GM23248 (cell line): ENCODE measurements around the gene GOPC. TPM values are rescaled to one million over a fixed set of nuclear protein-coding genes. Genes with fewer than 3 reads are reported as not detected.

Experiments
- DNase-seq: peaks from one replicate; pipeline ENCODE4 v3.0.0-alpha.2; 2015
- H2AFZ ChIP-seq: fragments of 200-600 bp; sonication (generic); 2 replicates; pipeline ENCODE4 v1.6.1; 2016; ENCODE audit warnings: antibody characterized with exemption
- H3F3A ChIP-seq: fragments of 200-600 bp; sonication (generic); 2 replicates; pipeline ENCODE4 v1.6.1; 2016; ENCODE audit warnings: mild to moderate bottlenecking, antibody characterized with exemption, mixed run types; ENCODE audit not compliant: insufficient read depth
- H3K27ac ChIP-seq: fragments of 200-600 bp; sonication (generic); 2 replicates; pipeline ENCODE4 v1.5.1; 2016; ENCODE audit warnings: mild to moderate bottlenecking
- H3K27me3 ChIP-seq: fragments of 200-600 bp; sonication (generic); replicated peaks from 2 replicates; pipeline ENCODE4 v1.6.1; 2016; ENCODE audit warnings: mild to moderate bottlenecking; ENCODE audit not compliant: insufficient read depth
- H3K36me3 ChIP-seq: fragments of 200-600 bp; sonication (generic); 2 replicates; pipeline ENCODE4 v1.6.1; 2016; ENCODE audit warnings: low read depth, mild to moderate bottlenecking
- H3K4me1 ChIP-seq: fragments of 200-600 bp; sonication (generic); 2 replicates; pipeline ENCODE4 v1.6.1; 2016; ENCODE audit warnings: mild to moderate bottlenecking; ENCODE audit not compliant: insufficient read depth
- H3K4me2 ChIP-seq: fragments of 200-600 bp; sonication (generic); one replicate; pipeline ENCODE4 v1.6.1; 2016; ENCODE audit warnings: mild to moderate bottlenecking; ENCODE audit not compliant: unreplicated experiment
- H3K4me3 ChIP-seq: fragments of 200-600 bp; sonication (generic); 2 replicates; pipeline ENCODE4 v1.5.1; 2016; ENCODE audit warnings: mild to moderate bottlenecking
- H3K79me2 ChIP-seq: fragments of 200-600 bp; sonication (generic); 2 replicates; pipeline ENCODE4 v1.6.1; 2016; ENCODE audit warnings: mild to moderate bottlenecking; ENCODE audit not compliant: insufficient read depth
- H3K9ac ChIP-seq: fragments of 200-600 bp; sonication (generic); 2 replicates; pipeline ENCODE4 v1.6.1; 2016; ENCODE audit warnings: mild to moderate bottlenecking
- H3K9me2 ChIP-seq: fragments of 200-600 bp; sonication (generic); 2 replicates; pipeline ENCODE4 v1.6.1; 2016; ENCODE audit warnings: mixed run types, mild to moderate bottlenecking, moderate library complexity; ENCODE audit not compliant: insufficient read depth
- H3K9me3 ChIP-seq: fragments of 200-600 bp; sonication (generic); one replicate; pipeline ENCODE4 v1.6.1; 2017; ENCODE audit warnings: low read depth
- H4K20me1 ChIP-seq: fragments of 200-600 bp; sonication (generic); 2 replicates; pipeline ENCODE4 v1.6.0; 2016; ENCODE audit not compliant: insufficient read depth
- EZH2 ChIP-seq: fragments of 200-600 bp; sonication (generic); IDR thresholded peaks from 2 replicates; pipeline ENCODE4 v1.6.1; 2018; ENCODE audit warnings: antibody characterized with exemption, mild to moderate bottlenecking; ENCODE audit not compliant: insufficient read depth, poor library complexity, severe bottlenecking
- EZH2phosphoT487 ChIP-seq: fragments of 200-600 bp; sonication (generic); IDR thresholded peaks from 2 replicates; pipeline ENCODE4 v1.6.1; 2018; ENCODE audit warnings: antibody characterized with exemption, moderate library complexity, mild to moderate bottlenecking, low read depth; ENCODE audit not compliant: insufficient read depth
- WGBS, 2 experiments: methylation state at CpG; one replicate each; pipeline ENCODE4 v1.1.6; 2015 to 2017; ENCODE audit warnings: low lambda C conversion rate in 2 of 2, low coverage in 1 of 2; ENCODE audit errors: missing lambda C conversion rate in 2 of 2; 5-methylcytosine and 5-hydroxymethylcytosine counted together
- in situ Hi-C: fragments of 300-500 bp; cut with MboI; formaldehyde crosslinking; loops from 2 replicates; pipeline ENCODE4 v1.15.0; 2020
- polyA plus RNA-seq: library from polyadenylated mRNA; unstranded; fragments of >200 nt; fragmentation: Nextera tagmentation; extraction: Ambion mirVana; gene quantifications from 2 replicates; pipeline ENCODE4 v1.2.1, GENCODE V29; 2016
- total RNA-seq: library from RNA; depleted of rRNA; stranded (reverse); fragments of >200 nt; shearing (Covaris generic); gene quantifications from 2 replicates; pipeline ENCODE4 v1.2.3, GENCODE V29; 2014

Gene GOPC
- total and polyA plus RNA-seq, 2 experiments from 2014 or later: 44.8 to 71.8 TPM

GRCh38 chr6:117592983-117593759 lies 9.1 kb downstream of the GOPC start:
- WGBS, 2 experiments: 87 to 89% methylated on average over 3 of the region's 3 CpGs
- peaks cover 100% of the 10 kb centered on the region for H3K79me2 ChIP-seq
- no peak overlapping the region for H3K4me3 ChIP-seq
- H3K9ac ChIP-seq: no peak overlapping the region
- no peak overlapping the region for H3K27ac ChIP-seq
- peaks cover 3% of the 10 kb centered on the region for H3K9me3 ChIP-seq
- peaks cover 32% of the 10 kb centered on the region for H3F3A ChIP-seq
- 0 out of 2 replicates have a peak, but pooled peaks cover 3% of the 10 kb centered on the region for H3K4me1 ChIP-seq
- peak overlapping the region; percentile 7 for H3K4me2 ChIP-seq
- DNase-seq: no peak
- peaks cover 13% of the 10 kb centered on the region for H4K20me1 ChIP-seq
- peaks cover 34% of the 10 kb centered on the region for H3K36me3 ChIP-seq
- H3K27me3 ChIP-seq: no peaks in the 10 kb centered on the region
- in situ Hi-C loops: no loop called here
- no peak for TF ChIP-seq EZH2phosphoT487
- TF ChIP-seq EZH2: no peak
- H2AFZ ChIP-seq: no peak overlapping the region
- H3K9me2 ChIP-seq: no peaks in the 10 kb centered on the region

GRCh38 chr6:117591405-117591804 lies 10.9 kb downstream of the GOPC start:
- 95 to 100% methylated on average over 3 of the region's 3 CpGs for WGBS, 2 experiments

GRCh38 chr6:117590447-117590846 lies 11.9 kb downstream of the GOPC start:
- H2AFZ ChIP-seq: no peak overlapping the region
- no peak overlapping the region for H3K4me2 ChIP-seq
- H3K4me3 ChIP-seq: no peak overlapping the region
- H3K9me2 ChIP-seq: no peaks in the 10 kb centered on the region
- H3F3A ChIP-seq: peaks cover 34% of the 10 kb centered on the region
- WGBS, 2 experiments: 92 to 94% methylated on average over 5 of the region's 5 CpGs
- no peak for DNase-seq
- peaks cover 13% of the 10 kb centered on the region for H4K20me1 ChIP-seq
- no peak overlapping the region for H3K9ac ChIP-seq
- peaks cover 100% of the 10 kb centered on the region for H3K79me2 ChIP-seq
- no peaks in the 10 kb centered on the region for H3K9me3 ChIP-seq
- no peak for TF ChIP-seq EZH2
- no peak for TF ChIP-seq EZH2phosphoT487
- peaks cover 22% of the 10 kb centered on the region for H3K36me3 ChIP-seq
- 0 out of 2 replicates have a peak, but pooled peaks cover 3% of the 10 kb centered on the region for H3K4me1 ChIP-seq
- in situ Hi-C loops: no loop called here
- no peak overlapping the region for H3K27ac ChIP-seq
- H3K27me3 ChIP-seq: no peaks in the 10 kb centered on the region

More at GRCh38 chr6:117591405-117591804, 10.9 kb downstream of the GOPC start:
- no peak overlapping the region for H3K27ac ChIP-seq
- H3K4me2 ChIP-seq: no peak overlapping the region
- H3K4me3 ChIP-seq: no peak overlapping the region
- in situ Hi-C loops: no loop called here
- peaks cover 13% of the 10 kb centered on the region for H4K20me1 ChIP-seq
- H3K4me1 ChIP-seq: 0 out of 2 replicates have a peak, but pooled peaks cover 3% of the 10 kb centered on the region
- peaks cover 100% of the 10 kb centered on the region for H3K79me2 ChIP-seq
- H3K9me2 ChIP-seq: no peaks in the 10 kb centered on the region
- no peaks in the 10 kb centered on the region for H3K27me3 ChIP-seq
- peak; percentile 11 for DNase-seq
- H3K36me3 ChIP-seq: peaks cover 23% of the 10 kb centered on the region
- H3K9me3 ChIP-seq: peaks cover 3% of the 10 kb centered on the region
- no peak overlapping the region for H2AFZ ChIP-seq
- H3F3A ChIP-seq: peaks cover 32% of the 10 kb centered on the region
- TF ChIP-seq EZH2 (no peak), EZH2phosphoT487 (no peak)
- no peak overlapping the region for H3K9ac ChIP-seq

GRCh38 chr6:117585647-117586046 lies 16.7 kb downstream of the GOPC start:
- H3F3A ChIP-seq: 0 out of 2 replicates have a peak, but pooled peaks cover 17% of the 10 kb centered on the region
- no peak overlapping the region for H2AFZ ChIP-seq
- peaks cover 13% of the 10 kb centered on the region for H4K20me1 ChIP-seq
- no peak overlapping the region for H3K4me2 ChIP-seq
- TF ChIP-seq EZH2 (no peak), EZH2phosphoT487 (no peak)
- no peaks in the 10 kb centered on the region for H3K4me1 ChIP-seq
- H3K4me3 ChIP-seq: no peak overlapping the region
- no peaks in the 10 kb centered on the region for H3K9me3 ChIP-seq
- peaks cover 100% of the 10 kb centered on the region for H3K79me2 ChIP-seq
- no peak overlapping the region for H3K9ac ChIP-seq
- DNase-seq: no peak
- peaks cover 22% of the 10 kb centered on the region for H3K36me3 ChIP-seq
- H3K27me3 ChIP-seq: no peaks in the 10 kb centered on the region
- H3K27ac ChIP-seq: no peak overlapping the region
- H3K9me2 ChIP-seq: no peaks in the 10 kb centered on the region
- in situ Hi-C loops: no loop called here
